ENCODE results near the gene ZBED4. TPM values are rescaled to one million over a fixed set of nuclear protein-coding genes. Genes with fewer than 3 reads are reported as not detected.

Gene ZBED4
- total and polyA plus RNA-seq, 12 donors, result 2.6 to 5.9 (median 4.2) TPM

DNA sequence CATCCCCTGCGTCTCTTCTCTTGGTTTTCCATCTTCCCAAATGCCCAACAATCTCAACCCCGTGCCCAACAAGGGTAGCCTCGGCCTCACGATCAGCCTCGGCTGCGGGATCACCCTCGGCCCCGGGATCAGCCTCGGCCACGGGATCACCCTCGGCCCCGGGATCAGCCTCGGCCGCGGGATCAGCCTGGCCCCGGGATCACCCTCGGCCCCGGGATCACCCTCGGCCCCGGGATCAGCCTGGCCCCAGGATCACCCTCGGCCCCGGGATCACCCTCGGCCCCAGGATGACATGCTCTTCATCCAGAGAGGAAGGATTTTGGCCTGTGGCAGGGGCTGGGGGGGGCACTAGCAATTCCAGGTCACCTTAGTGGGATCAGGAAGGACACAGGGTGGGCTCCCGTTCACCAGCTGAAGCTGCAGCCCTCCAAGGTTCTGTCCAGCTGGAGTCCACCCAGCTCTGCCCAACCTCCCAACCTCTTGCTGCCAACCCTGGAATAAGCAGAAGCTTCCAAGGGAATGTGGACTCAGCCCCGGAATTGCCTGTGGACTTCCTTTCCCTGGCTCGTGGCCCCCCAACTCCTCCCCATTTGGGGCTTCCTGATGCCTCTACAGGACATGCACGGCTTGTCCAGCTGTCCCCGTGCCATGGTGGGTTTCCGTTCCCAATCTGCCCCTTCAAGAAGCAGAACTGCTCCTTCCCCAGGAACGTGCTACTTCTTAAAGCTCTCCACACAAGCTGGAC, 58.4 kb downstream of the ZBED4 start:
- 95% methylated on average over 30 of the region's 30 CpGs for WGBS, 2 donors
- no peak for DNase-seq
- H3K4me1 ChIP-seq, result peaks cover 0 to 5% (median 2%) of the 10 kb centered on the region in 9 donors
- H3K27me3 ChIP-seq, result no peaks in the 10 kb centered on the region
- no peak overlapping the region for H3K4me3 ChIP-seq
- TF ChIP-seq, protein P1, sequence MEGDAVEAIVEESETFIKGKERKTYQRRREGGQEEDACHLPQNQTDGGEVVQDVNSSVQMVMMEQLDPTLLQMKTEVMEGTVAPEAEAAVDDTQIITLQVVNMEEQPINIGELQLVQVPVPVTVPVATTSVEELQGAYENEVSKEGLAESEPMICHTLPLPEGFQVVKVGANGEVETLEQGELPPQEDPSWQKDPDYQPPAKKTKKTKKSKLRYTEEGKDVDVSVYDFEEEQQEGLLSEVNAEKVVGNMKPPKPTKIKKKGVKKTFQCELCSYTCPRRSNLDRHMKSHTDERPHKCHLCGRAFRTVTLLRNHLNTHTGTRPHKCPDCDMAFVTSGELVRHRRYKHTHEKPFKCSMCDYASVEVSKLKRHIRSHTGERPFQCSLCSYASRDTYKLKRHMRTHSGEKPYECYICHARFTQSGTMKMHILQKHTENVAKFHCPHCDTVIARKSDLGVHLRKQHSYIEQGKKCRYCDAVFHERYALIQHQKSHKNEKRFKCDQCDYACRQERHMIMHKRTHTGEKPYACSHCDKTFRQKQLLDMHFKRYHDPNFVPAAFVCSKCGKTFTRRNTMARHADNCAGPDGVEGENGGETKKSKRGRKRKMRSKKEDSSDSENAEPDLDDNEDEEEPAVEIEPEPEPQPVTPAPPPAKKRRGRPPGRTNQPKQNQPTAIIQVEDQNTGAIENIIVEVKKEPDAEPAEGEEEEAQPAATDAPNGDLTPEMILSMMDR (IDR thresholded peaks at IDR 0.05), result no peak
- intact Hi-C loops (cut with DNase I), result loop anchor here in 5 of 10 donors (5.0 to 10.0 kb wide), 4 partner anchors 50 to 147 kb away; no protein-coding TSS in a partner anchor
- H3K36me3 ChIP-seq, result peaks cover 0 to 72% (median 32%) of the 10 kb centered on the region in 9 donors
- H3K9me3 ChIP-seq, result no peaks in the 10 kb centered on the region
- ATAC-seq, result no peak
- no peak overlapping the region for H3K27ac ChIP-seq

DNA sequence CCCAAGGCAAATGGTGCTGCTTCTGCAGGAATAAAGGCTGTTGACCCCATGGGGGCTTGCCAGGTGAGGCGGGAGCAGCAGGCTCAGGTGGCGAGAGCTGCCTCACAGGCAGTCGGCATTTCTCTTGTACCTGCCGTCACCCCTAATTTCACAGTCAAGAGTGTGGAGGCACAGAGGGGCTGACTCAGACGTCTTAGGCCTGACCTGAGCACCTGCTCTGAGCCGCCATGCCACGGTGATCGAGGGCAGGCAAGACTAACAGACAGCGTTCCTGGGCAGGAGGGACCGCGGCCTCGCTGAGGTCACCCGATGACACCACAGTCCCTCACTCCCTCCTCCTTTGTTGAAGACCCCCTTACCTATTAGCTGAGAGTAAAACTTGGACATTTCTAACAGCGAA, 59.4 kb downstream of the ZBED4 start:
- intact Hi-C loops (cut with DNase I), result loop anchor here in 5 of 10 donors (5.0 to 10.0 kb wide), 4 partner anchors 51 to 148 kb away; no protein-coding TSS in a partner anchor
- TF ChIP-seq, protein P1 (IDR thresholded peaks at IDR 0.05), result no peak
- H3K4me1 ChIP-seq, result peaks cover 3 to 14% (median 9%) of the 10 kb centered on the region in 9 donors
- DNase-seq, result no peak
- H3K4me3 ChIP-seq, result no peak overlapping the region
- 96 to 97% methylated on average over 14 of the region's 14 CpGs for WGBS, 2 donors
- no peak overlapping the region for H3K27ac ChIP-seq
- H3K36me3 ChIP-seq, result peaks cover 0 to 62% (median 23%) of the 10 kb centered on the region in 9 donors
- H3K27me3 ChIP-seq, result no peaks in the 10 kb centered on the region
- no peak for ATAC-seq
- H3K9me3 ChIP-seq, result no peaks in the 10 kb centered on the region

DNA sequence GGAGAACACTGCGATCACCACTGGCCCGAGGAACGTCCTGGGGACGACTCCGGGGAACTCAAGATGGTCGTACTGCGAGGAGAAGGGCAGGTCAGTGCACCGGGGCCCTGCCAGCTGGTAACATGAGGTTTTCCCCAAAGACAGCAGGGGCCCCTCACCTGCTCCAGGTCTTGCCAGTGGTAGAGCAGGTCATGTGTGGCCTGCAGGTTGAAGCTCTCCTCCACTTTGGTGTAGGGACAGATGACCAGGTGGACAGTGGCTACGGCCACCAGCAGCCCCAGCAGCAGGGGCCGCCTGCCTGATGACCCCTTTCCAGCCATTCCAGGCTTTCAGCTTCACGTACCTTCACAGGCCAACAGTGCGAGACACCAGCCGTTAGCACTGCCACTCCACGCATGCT, 59.8 kb downstream of the ZBED4 start:
- TF ChIP-seq, protein P1 (IDR thresholded peaks at IDR 0.05), result no peak
- Histone ChIP-seq H3K27ac (no peak overlapping the region), H3K4me1 (peaks cover 3 to 14% (median 9%) of the 10 kb centered on the region in 9 donors), H3K4me3 (no peak overlapping the region), H3K27me3 (no peaks in the 10 kb centered on the region), H3K9me3 (no peaks in the 10 kb centered on the region), H3K36me3 (peaks cover 0 to 58% (median 23%) of the 10 kb centered on the region in 9 donors)
- WGBS, 2 donors, result 95 to 96% methylated on average over 14 of the region's 14 CpGs
- DNase-seq, result no peak
- ATAC-seq, result no peak
- intact Hi-C loops (cut with DNase I), result loop anchor here in 5 of 10 donors (5.0 to 10.0 kb wide), 4 partner anchors 51 to 149 kb away; no protein-coding TSS in a partner anchor

DNA sequence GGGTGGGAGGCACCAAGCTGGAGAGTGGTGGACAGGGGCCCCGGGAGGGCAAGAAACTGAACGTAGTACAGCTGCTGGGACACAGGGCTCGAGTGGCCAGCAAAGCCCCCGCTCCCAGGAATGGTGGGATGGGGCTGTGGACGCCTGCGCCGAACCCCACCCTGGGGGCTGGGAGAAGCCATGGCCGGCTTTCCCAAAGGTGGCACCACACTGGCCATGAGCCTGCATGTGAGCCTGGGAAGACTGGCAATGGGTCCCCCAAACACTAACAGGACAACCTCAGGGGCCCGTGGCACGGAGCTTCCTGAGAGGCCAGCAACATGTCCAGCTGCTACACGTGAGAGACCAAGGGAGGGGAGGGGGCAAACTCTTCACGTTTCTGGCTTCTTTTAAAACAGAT, 60.6 kb downstream of the ZBED4 start:
- H3K27ac ChIP-seq, result no peak overlapping the region
- ATAC-seq (no peak), DNase-seq (no peak)
- WGBS, 2 donors, result 89 to 92% methylated on average over 12 of the region's 12 CpGs
- H3K27me3 ChIP-seq, result no peaks in the 10 kb centered on the region
- peaks cover 0 to 50% (median 15%) of the 10 kb centered on the region in 9 donors for H3K36me3 ChIP-seq
- TF ChIP-seq, protein P1 (IDR thresholded peaks at IDR 0.05), result no peak
- no peaks in the 10 kb centered on the region for H3K9me3 ChIP-seq
- peaks cover 6 to 20% (median 13%) of the 10 kb centered on the region in 9 donors for H3K4me1 ChIP-seq
- H3K4me3 ChIP-seq, result no peak overlapping the region
- intact Hi-C loops (cut with DNase I), result loop anchor here in 5 of 10 donors (5.0 to 10.0 kb wide), 4 partner anchors 52 to 149 kb away; no protein-coding TSS in a partner anchor
